Measurements from ENCODE around the gene KLC1. TPM values are rescaled to one million over a fixed set of nuclear protein-coding genes. Genes with fewer than 3 reads are reported as not detected.

Gene KLC1
- total and polyA plus RNA-seq, 4 donors = 22.9 to 131 (median 46.0) TPM

- Histone ChIP-seq H3K9ac (ENCODE audit: low read depth in 1 of 2, low read length in 2 of 2) (no peak overlapping the region), H3K27me3 (ENCODE audit: control insufficient read depth in 4 of 4, insufficient read depth in 4 of 4, low read length in 3 of 4) (no peaks in the 10 kb centered on the region), H3K36me3 (ENCODE audit: control insufficient read depth in 4 of 4, insufficient read depth in 3 of 4, low read depth in 1 of 4, low read length in 3 of 4) (peaks cover 0 to 11% (median 6%) of the 10 kb centered on the region in 4 donors), H3K27ac (ENCODE audit: low read depth in 1 of 2, low read length in 2 of 2) (no peak overlapping the region), H3K4me3 (ENCODE audit: low read depth in 1 of 3, low read length in 3 of 3) (no peak overlapping the region), H3K9me3 (ENCODE audit: control insufficient read depth in 4 of 4, low read length in 3 of 4) (no peaks in the 10 kb centered on the region), H3K4me1 (ENCODE audit: control insufficient read depth in 4 of 4, insufficient read depth in 4 of 4, low read length in 3 of 4) (peaks cover 0 to 13% (median 7%) of the 10 kb centered on the region in 4 donors)
- WGBS = 97% methylated on average over 29 of the region's 29 CpGs
- no peak for TF ChIP-seq SP1 (IDR thresholded peaks at IDR 0.05)
- no peak for TF ChIP-seq RXRA (IDR thresholded peaks at IDR 0.05)
- TF ChIP-seq MAX (IDR thresholded peaks at IDR 0.05) = no peak
- TF ChIP-seq EGR1 (IDR thresholded peaks at IDR 0.05; ENCODE audit: low read depth in 2 of 2) = no peak
- no peak for TF ChIP-seq ATF3 (IDR thresholded peaks at IDR 0.05)
- TF ChIP-seq NR2F2 (IDR thresholded peaks at IDR 0.05) = no peak
- no peak for TF ChIP-seq YY1 (IDR thresholded peaks at IDR 0.05)
- no peak for TF ChIP-seq TAF1 (conservative IDR thresholded peaks at IDR 0.05)
- no peak for TF ChIP-seq ZBTB33 (IDR thresholded peaks at IDR 0.05)
- no peak for TF ChIP-seq FOXA2 (IDR thresholded peaks at IDR 0.05)
- no peak for TF ChIP-seq CTCF (IDR thresholded peaks at IDR 0.05; ENCODE audit: low read depth, low read length, missing input control)
- TF ChIP-seq RAD21 (IDR thresholded peaks at IDR 0.05) = no peak
- TF ChIP-seq REST (IDR thresholded peaks at IDR 0.05) = no peak
- no peak for TF ChIP-seq FOXA1 (IDR thresholded peaks at IDR 0.05)
- no peak for TF ChIP-seq JUND (IDR thresholded peaks at IDR 0.05)
- TF ChIP-seq HNF4G (IDR thresholded peaks at IDR 0.05) = no peak
- TF ChIP-seq HNF4A (conservative IDR thresholded peaks at IDR 0.05) = no peak
- DNase-seq (ENCODE audit: low spot score) = no peak
Measured at GRCh38 chr14:103725001-103725682, 96.1 kb downstream of the KLC1 start.

All from liver (tissue), 9 donors.